SK-MEL-5 (cell line): Measurements from ENCODE around the gene ARL6IP4. TPM values are rescaled to one million over a fixed set of nuclear protein-coding genes. Genes with fewer than 3 reads are reported as not detected.

ENCODE experiments used
- DNase-seq: peaks from one replicate; pipeline ENCODE4 v3.0.0-alpha.2; 2016; ENCODE audit warnings: low read depth, low spot score
- in situ Hi-C: cut with HindIII; loops from 2 replicates; pipeline ENCODE4 v1.10.0; 2016; ENCODE audit warnings: low sequenced_read_pairs, high pct_unique_total_duplicates, low pct_unique_long_range_greater_than_20kb
- small RNA-seq, 2 experiments: library from RNA; depleted of rRNA; stranded (forward); fragments of <200 nt; gene quantifications; one replicate each; pipeline ENCODE3, GENCODE V24; 2014
- total RNA-seq: library from RNA; depleted of rRNA; stranded (reverse); fragments of >200 nt; shearing (Covaris generic); gene quantifications from 2 replicates; pipeline ENCODE4 v1.2.3, GENCODE V29; 2014; rRNA removed

Gene ARL6IP4
- total RNA-seq, 1 experiment from 2014 or later: 148 TPM

DNA sequence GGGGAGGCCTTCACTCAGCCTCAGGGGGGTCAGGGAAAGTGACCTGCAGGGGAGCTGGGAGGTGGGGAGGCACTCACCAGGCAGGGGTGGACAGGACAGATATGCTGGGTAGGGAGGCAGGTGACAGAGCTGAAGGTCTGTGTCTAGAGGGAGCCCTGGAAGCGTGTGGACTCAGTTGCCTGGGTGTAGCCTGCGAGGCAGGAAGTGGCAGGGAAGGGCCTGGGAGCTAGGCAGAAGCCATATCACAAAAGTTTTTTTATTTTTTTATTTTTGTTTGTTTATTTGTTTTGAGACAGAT is 39.3 kb downstream of the ARL6IP4 start:
- DNase-seq: no peak
- in situ Hi-C loops: no loop called here

DNA sequence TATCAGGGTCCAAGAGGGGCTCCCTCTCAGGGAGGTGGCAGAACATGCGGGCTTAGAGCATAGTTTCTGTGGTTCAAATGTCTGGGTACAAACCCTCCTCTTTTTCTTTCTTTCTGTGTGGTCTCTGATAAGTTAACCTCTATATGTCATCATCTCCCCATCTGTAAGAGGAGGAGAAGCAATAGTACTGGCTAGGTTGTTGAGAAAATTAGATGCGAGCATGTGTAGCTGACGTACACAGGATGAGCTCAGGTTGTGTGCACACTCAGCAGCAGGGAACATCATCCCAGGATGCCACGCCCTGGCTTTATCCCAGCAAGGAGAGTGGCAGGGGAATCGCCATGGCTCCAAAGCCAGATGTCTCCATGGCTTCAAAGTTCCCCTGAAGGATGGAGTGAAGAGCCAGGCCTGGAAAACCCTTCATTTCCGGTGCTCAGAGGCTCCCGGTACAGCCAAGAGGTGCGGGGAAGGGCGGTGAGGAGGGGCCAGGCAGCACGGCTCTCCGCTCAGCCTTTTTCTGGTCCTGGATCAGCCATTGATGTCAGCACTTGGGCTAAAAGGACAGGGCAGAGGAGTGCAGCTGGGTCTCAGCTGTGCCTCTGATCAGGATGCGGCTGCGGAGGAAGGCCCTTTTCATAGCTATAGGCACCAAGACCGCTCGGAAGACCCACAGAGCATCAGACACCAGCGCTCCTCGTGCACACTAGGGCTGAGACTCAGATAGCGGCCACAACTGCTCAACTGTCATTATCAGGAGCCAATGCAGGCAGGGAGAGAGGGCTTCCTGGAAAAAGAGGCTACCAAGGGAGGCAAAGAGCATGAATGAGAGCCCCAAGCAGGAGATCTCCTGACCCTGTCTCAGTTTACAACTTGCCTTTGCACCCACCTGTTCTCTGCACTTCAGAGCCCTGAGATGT is 41.5 kb downstream of the ARL6IP4 start:
- in situ Hi-C loops: no loop called here
- no peak for DNase-seq

DNA sequence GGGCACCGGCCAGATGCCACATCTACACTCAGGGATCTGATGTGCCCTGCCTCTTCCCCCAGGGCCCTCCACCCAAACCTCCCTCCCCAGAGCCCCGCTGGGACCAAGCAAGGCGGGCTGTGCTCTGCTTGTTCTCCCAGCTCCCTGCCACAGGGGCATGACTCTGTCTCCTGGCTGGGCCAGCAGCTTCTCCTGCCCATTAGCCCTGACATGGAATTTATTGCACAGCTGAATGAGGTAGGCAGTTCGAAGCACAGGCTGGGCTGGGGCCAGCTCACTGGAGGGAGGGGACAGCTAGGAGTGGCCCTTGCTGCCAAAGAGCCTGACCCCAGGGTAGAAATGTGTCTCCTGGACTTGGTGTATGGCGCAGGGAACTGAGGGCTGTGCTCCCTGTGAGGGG is 42.4 kb downstream of the ARL6IP4 start:
- in situ Hi-C loops: no loop called here
- DNase-seq: no peak

DNA sequence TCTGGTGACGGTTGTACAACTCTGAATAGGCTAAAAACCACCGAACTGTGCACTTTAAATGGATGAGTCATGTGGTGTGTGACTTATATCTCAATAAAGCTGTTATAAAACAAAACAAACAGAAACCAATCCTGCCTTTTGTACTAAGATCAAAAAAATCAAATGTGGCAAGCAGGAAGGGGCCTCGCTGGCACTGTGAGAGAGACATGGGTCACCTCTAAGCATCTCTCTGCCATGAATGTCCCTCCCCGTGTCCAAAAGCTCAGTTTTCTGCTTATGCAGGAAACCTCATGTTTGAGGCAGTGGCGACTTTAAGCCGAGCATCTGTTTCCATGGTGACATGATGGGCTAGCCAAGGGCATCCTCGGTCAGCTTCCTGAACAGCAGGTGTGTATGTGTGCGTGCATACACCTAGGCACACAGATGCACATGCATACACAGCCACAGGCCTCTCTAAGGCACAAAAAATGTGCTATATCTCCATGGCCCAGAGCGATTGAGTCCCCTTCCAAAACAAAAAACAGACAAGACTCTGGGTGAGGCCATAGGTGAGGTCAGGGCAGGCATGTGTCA is 44.4 kb downstream of the ARL6IP4 start:
- in situ Hi-C loops: no loop called here
- DNase-seq: no peak

DNA sequence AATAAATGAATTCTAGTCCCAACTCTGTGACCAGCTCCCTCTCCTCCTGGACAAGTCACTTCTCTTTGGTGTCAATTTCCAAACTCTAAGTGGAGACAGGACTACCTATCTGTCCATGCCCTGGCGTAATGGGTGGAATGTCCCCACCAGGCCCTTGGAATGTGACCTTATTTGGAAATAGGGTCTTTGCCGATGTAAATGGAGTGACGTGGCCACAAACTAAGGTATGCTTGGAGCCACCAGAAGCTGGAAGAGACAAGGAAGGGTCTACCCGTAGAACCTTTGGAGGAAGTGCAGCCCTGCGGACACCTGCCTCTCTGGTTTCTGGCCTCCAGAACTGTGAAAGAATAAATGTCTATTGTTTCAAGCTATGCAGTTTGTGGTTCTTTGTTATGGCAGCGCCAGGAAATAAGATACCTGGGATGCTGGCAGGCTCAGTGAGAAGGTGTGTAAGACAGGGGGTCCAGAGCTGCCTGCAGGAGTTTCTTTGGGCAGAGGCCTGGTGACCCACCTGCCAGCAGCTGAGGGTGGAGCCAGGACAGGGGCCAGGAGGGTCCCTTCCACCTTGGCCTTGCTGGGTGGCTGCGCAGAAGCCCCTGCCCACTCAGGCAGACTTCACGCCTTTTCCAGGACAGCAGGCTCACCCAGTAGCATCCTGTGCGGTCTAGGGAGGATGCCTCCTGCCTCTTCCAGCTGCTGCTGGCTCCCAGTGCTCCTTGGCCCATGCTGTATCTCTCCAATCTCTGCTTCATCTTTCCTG is 45.8 kb downstream of the ARL6IP4 start:
- DNase-seq: no peak
- in situ Hi-C loops: no loop called here

DNA sequence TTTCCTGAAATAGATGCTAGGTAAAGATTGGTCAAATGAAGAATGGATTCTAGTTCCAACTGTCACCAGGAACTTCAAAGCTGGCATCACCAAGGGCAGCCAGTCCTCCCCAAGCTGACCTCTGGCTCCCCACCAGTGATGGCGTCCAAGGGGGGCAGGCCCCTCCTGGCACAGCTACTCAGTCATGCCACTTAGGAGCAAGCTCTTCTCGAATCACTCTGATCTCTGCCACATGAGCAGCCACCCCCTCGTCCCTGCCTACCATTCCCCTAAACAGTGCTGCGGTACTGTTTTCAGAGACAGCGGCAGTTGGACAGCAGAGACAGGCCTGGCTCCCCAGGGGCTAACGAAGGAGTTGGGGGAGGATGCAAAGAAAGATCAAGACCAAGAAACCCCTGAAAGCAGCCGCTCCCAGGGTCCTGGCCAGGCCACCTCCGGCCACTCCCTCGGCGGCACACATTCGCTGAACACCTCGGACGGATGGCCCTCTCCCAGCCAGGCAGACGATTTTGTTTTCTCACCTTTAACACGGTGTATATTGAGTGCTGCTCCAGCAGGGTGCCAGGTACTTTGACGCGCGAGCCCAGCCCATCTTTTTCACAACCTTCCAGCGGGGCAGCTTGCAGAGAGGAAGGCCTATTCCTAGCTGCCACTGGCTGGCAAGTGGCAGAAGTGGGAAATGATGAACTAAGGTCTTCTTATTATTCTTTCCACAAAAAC is 47.4 kb downstream of the ARL6IP4 start:
- in situ Hi-C loops: no loop called here
- no peak for DNase-seq

DNA sequence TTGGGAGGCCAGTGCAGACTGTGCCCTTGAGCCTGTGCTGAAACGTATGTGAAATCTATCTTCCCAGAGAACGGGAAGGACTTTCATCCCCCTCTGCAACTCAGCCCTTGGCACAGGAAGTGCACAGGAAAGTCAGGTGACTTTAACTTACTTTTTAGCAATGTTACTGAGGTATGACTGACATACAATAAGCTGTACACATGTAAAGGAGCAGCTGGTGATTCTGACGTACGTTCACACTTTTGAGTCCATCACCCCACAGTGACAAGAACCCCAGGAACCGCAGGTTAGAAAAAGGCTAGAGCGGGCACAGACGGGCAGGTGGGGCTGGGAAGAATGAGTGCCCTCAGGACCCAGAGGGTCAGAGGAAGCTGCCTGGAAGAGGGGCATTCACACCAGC is 48.0 kb downstream of the ARL6IP4 start:
- no peak for DNase-seq
- in situ Hi-C loops: no loop called here

DNA sequence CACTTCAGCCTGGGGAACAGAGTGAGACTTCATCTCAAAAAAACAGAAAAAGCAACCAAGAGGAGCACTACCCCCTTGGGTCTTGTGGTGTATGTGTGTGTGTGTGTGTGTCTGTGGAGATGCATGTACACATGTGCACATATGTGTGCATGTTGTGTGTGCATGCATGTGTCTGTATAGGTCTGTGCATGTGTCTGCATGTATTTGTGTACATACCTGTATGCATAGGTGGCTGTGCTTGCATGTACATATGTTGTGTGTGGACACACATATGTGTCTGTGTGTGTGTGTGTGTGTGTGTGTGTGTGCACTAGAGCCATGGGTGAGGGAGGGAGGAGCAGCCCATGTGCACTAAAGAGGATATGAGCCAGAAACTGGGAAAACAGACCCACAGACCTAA is 49.1 kb downstream of the ARL6IP4 start:
- no peak for DNase-seq
- in situ Hi-C loops: no loop called here

DNA sequence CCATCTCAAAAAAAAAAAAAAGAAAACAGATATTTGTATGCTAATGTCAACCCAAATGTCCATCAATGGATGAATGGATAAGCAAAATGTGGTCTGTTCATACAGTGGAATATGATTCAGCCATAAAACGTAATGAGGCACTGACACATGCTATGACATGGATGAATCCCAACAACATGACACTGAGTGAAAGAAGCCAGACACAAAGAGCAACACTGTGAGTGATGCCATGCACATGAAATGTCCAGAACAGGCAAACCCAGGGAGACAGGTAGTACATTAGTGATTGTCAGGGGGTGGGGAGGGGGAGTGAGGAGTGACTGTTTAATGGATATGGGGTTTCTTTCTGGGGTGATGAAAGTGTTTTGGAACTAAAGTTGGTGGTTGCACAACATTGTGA is 50.2 kb downstream of the ARL6IP4 start:
- in situ Hi-C loops: no loop called here

DNA sequence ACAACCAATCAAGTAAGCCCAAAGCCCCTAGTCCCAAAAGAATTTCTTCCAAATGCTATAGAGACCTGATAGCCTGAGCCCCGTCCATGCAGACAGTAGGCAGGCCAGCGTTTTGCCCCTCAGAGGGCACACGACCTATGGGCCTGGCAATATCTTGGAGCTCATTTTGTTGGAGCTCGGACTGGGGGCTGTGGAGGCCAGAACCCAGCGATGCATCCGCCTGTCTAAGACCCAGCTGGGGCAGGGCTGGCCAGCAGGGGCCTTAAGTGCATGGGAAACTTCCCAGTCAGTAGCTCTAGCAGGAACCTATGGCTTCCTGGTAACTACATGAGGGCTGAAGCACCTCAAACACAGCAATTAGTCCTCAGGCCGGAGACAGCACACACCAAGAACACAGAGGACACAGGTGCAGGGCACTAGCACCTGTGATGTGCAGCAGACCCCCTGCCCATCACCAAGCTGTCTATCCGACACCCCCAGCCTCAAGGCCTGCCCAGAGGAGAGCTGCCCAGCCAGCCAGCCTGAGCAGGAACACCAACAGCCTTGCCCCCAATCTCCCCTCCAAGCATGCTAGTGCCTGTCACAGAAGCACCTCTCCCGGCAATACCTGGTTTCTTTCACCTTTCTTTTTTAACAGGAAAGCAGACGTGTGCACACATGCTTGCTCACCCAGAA is 50.8 kb downstream of the ARL6IP4 start:
- in situ Hi-C loops: no loop called here
- no peak for DNase-seq

More for the DNA sequence above, 50.2 kb downstream of the ARL6IP4 start:
- no peak for DNase-seq

Small RNAs within 50 kb of the gene (small RNA-seq; reads per million reads assigned to genes)
- gene ARL6IP4 (0 to 0.05 reads per million in 2 experiments), gene MIR4304 (0 reads per million in 2 experiments)

Other genes with a start within 250 kb of the ARL6IP4 start
- not detected in 2 replicates for gene HCAR1, start 249.8 kb upstream of the ARL6IP4 start, total RNA-seq
- 59.4 and 63.1 TPM in 2 replicates for gene DENR, start 227.9 kb upstream of the ARL6IP4 start, total RNA-seq
- 1.5 TPM in 2 replicates for gene CCDC62, start 206.1 kb upstream of the ARL6IP4 start, total RNA-seq
- gene HIP1R, start 145.2 kb upstream of the ARL6IP4 start, total RNA-seq: 30.7 and 52.7 TPM in 2 replicates
- gene VPS37B, start 84.6 kb upstream of the ARL6IP4 start, total RNA-seq: 39.3 and 42.9 TPM in 2 replicates
- 8.3 and 11.8 TPM in 2 replicates for gene ABCB9, start 14.2 kb upstream of the ARL6IP4 start, total RNA-seq
- 12.2 and 15.0 TPM in 2 replicates for gene OGFOD2, start 5.4 kb upstream of the ARL6IP4 start, total RNA-seq
- 1.2 and 1.7 TPM in 2 replicates for gene PITPNM2, start 170.4 kb downstream of the ARL6IP4 start, total RNA-seq